ENCODE results near the gene PTMS. TPM values are rescaled to one million over a fixed set of nuclear protein-coding genes. Genes with fewer than 3 reads are reported as not detected.

PTMS gene
- total and polyA plus RNA-seq, 2 donors (not counting 3 experiments of a cell fraction or from before 2014, with no cell fraction given), result 555 to 661 TPM

- Histone ChIP-seq H3K4me3 (replicated peaks in 1 of 3; ENCODE audit: insufficient read depth in 1 of 3, low read depth in 1 of 3, low read length in 3 of 3) (no peak overlapping the region), H3K79me2 (ENCODE audit: control insufficient read depth, insufficient read depth, low read length) (no peaks in the 10 kb centered on the region), H3K27ac (ENCODE audit: insufficient read depth, low read depth, low read length) (no peak overlapping the region), H3K36me3 (ENCODE audit: control insufficient read depth in 2 of 2, extremely low read depth in 1 of 2, insufficient read depth in 2 of 2, low read length in 2 of 2) (no peaks in the 10 kb centered on the region), H3K4me2 (ENCODE audit: insufficient read depth, low read length) (no peak overlapping the region), H4K20me1 (replicated peaks; ENCODE audit: control insufficient read depth, extremely low read depth, insufficient read depth, low read length) (no peaks in the 10 kb centered on the region), H3K9ac (replicated peaks; ENCODE audit: extremely low read depth, insufficient read depth, low read length) (no peak overlapping the region), H3K27me3 (ENCODE audit: control insufficient read depth in 2 of 2, insufficient read depth in 2 of 2, low read length in 2 of 2) (peaks cover 0 to 2% of the 10 kb centered on the region in 2 experiments), H3K4me1 (ENCODE audit: control insufficient read depth, extremely low read depth, insufficient read depth, low read length) (no peaks in the 10 kb centered on the region), H3K9me3 (replicated peaks; ENCODE audit: control insufficient read depth, insufficient read depth, low read length) (no peaks in the 10 kb centered on the region), H2AFZ (ENCODE audit: low read depth, low read length) (no peak overlapping the region), H3K9me1 (replicated peaks; ENCODE audit: control insufficient read depth, extremely low read depth, insufficient read depth, low read length) (no peaks in the 10 kb centered on the region)
- POLR2A ChIA-PET, result no interaction called here
- FAIRE-seq (no peak), DNase-seq (ENCODE audit: low read depth, low spot score) (no peak)
- TF ChIP-seq EZH2 (IDR thresholded peaks at IDR 0.05; ENCODE audit: borderline replicate concordance, low read depth, low read length, severe bottlenecking) (no peak), POLR2AphosphoS5 (IDR thresholded peaks at IDR 0.05; ENCODE audit: insufficient read depth, low read depth, low read length) (no peak), JUN (IDR thresholded peaks at IDR 0.05; ENCODE audit: borderline replicate concordance, insufficient read depth, insufficient read length, low read depth) (no peak), MAX (IDR thresholded peaks at IDR 0.05; ENCODE audit: insufficient read depth, insufficient read length) (no peak), POLR2A (IDR thresholded peaks at IDR 0.05; ENCODE audit: low read depth, low read length) (no peak), FOS (IDR thresholded peaks at IDR 0.05; ENCODE audit: borderline replicate concordance, insufficient read depth, low read length) (no peak), CTCF (IDR thresholded peaks at IDR 0.05; ENCODE audit: extremely low read depth in 1 of 2, insufficient read depth in 1 of 2, low read depth in 1 of 2, low read length in 2 of 2) (no peak), GATA2 (IDR thresholded peaks at IDR 0.05; ENCODE audit: insufficient read depth, insufficient read length, low read depth, low read length) (no peak), MYC (IDR thresholded peaks at IDR 0.05; ENCODE audit: low read depth, low read length) (no peak)
- no TSS peak for BruUV-seq (replicated peaks)
- CTCF ChIA-PET, result interaction anchor here (1.4 to 1.6 kb wide), 2 partner anchors 21 to 26 kb away, joined by 4 to 5 read pairs; partner anchors contain the start of gene PTMS
- intact Hi-C loops (cut with micrococcal nuclease), result no loop called here
- dilution Hi-C loops (cut with MboI; ENCODE audit: extremely low pct_ligation_motif_present, low sequenced_read_pairs), result no loop called here
Measured at GRCh38 chr12:6787309-6787708, 21.1 kb downstream of the PTMS start.
